Measurements from ENCODE around the gene S100A12.

S100A12 gene

DNA sequence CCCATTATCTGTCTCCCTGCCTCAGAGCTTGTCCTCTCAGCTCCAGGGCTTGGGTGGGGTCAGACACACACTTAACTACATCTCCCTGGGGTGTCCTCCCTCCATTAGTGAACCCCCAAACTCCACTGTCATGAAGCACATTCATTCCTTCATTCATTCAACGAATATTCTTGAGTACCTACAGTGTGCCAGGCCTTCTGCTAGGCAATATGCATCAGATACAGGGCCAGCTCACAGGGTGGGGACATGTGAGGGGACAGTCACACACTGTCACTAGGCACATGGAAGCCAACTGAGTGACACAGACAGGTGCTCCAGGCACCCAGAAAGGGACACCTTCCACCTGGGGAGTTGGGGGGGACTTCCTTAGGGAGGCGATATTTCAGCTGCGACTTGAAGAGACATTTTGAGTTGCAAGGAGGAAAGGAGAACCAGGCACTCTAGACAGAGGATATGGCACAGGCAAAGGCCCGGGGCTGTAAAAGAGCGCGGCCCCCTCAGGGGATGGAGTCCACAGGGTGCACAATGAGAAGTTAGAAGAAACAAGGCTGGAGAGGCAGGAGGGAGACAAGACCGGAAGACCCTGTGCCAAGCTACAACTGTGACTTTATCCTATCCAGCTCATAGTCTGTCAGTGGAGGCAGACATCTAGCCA, 24.1 kb upstream of the S100A12 start:
- Histone ChIP-seq H3K27ac (replicated peaks) (no peak overlapping the region), H3K27me3 (ENCODE audit: insufficient read depth, poor library complexity, severe bottlenecking) (no peaks in the 10 kb centered on the region)
- no peak for TF ChIP-seq SPI1 (IDR thresholded peaks at IDR 0.05; ENCODE audit: borderline replicate concordance, low read depth)
- TF ChIP-seq, protein P1, sequence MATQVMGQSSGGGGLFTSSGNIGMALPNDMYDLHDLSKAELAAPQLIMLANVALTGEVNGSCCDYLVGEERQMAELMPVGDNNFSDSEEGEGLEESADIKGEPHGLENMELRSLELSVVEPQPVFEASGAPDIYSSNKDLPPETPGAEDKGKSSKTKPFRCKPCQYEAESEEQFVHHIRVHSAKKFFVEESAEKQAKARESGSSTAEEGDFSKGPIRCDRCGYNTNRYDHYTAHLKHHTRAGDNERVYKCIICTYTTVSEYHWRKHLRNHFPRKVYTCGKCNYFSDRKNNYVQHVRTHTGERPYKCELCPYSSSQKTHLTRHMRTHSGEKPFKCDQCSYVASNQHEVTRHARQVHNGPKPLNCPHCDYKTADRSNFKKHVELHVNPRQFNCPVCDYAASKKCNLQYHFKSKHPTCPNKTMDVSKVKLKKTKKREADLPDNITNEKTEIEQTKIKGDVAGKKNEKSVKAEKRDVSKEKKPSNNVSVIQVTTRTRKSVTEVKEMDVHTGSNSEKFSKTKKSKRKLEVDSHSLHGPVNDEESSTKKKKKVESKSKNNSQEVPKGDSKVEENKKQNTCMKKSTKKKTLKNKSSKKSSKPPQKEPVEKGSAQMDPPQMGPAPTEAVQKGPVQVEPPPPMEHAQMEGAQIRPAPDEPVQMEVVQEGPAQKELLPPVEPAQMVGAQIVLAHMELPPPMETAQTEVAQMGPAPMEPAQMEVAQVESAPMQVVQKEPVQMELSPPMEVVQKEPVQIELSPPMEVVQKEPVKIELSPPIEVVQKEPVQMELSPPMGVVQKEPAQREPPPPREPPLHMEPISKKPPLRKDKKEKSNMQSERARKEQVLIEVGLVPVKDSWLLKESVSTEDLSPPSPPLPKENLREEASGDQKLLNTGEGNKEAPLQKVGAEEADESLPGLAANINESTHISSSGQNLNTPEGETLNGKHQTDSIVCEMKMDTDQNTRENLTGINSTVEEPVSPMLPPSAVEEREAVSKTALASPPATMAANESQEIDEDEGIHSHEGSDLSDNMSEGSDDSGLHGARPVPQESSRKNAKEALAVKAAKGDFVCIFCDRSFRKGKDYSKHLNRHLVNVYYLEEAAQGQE (IDR thresholded peaks at IDR 0.05; ENCODE audit: insufficient replicate concordance, low read depth): no peak
- TF ChIP-seq POLR2AphosphoS5 (IDR thresholded peaks at IDR 0.05; ENCODE audit: low read depth): no peak
- no peak for TF ChIP-seq GABPA (IDR thresholded peaks at IDR 0.05; ENCODE audit: low read depth)

DNA sequence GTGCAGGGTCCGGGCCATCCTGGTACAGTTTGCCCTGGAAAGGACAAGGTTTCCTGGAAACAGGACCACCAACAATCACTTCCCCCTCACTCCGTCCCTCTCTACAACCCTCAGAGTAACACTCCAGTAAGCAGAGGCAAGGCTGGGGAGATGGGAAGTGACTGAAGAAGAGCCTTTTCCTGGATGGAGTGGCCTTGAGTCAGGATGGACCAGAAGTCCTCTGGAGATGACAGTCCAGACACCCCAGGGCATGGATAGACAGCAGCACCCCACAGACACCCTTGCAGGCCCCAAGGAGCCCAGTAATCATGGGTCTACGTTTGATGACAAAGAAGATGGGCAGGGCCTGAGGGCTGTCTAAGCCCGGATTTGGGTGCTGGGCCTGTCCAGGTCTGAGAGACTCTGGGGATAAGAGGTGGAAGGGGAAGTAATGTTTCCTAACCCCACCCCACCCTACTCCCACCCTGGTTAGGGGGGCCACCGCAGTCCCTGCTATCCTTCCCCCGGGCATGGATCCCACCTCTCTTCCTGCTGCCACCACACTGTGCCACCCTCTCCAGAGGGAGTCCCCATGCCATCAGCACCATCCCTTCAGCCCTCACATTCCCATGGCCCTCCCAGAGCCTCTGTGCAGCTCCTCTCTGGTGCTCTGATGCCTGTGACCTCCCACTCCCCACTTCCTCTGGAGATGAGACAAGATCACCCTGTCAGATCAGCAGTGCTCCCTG, 22.7 kb upstream of the S100A12 start:
- H3K27me3 ChIP-seq (ENCODE audit: insufficient read depth, poor library complexity, severe bottlenecking): no peaks in the 10 kb centered on the region

More for the DNA sequence above, 24.1 kb upstream of the S100A12 start:
- no peak overlapping the region for H3K4me3 ChIP-seq (replicated peaks; ENCODE audit: insufficient read depth, low read length)
- no peak for DNase-seq (ENCODE audit: low read depth in 1 of 2, low spot score in 1 of 2)

DNA sequence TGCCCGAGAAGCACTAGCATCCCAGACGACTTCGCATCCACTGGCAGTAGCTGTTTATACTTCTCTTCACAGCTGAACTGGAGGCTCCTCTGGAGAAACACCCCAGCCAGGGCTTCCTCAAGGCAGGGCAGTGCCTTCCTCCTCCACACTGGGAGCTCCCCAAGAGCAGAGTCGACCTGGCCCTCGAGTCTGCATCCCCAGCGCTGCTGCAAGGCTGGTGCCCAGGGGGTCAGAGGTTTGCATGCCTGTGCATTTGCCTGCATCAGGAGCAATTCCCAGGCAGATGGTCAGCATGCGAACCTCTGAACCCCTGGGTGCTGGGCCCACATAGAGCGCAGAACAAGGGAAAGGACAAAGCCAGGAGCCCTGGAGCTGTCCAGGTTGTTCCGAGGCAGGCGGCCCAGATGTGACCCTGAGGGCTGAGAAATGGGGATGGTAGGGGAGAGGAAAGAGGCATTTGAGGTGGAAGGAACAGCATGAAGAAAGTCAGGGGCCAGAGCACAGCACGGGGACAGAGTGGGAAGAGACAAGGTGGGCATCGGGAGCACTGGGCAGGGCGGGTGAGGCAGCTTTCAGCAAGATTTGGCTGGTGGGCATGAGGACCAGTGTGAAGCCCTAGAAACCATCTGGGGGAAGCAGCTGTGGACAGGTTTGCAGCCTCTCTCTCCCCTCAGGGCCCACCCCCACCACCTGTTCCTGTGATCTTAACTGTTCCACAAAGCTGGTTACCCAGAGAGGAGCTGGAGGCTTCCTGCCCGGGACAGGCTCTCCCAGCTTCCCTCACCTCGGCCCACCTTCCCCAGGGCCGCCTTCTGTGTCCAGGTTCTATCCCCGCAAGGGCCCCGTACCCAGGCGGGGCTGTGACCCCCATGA, 21.9 kb upstream of the S100A12 start:
- DNase-seq (ENCODE audit: low read depth in 1 of 2, low spot score in 1 of 2): no peak
- Histone ChIP-seq H3K4me3 (replicated peaks; ENCODE audit: insufficient read depth, low read length) (no peak overlapping the region), H3K27me3 (ENCODE audit: insufficient read depth, poor library complexity, severe bottlenecking) (no peaks in the 10 kb centered on the region), H3K27ac (replicated peaks) (no peak overlapping the region)
- TF ChIP-seq POLR2AphosphoS5 (IDR thresholded peaks at IDR 0.05; ENCODE audit: low read depth): no peak
- TF ChIP-seq, protein P1 (IDR thresholded peaks at IDR 0.05; ENCODE audit: insufficient replicate concordance, low read depth): no peak
- TF ChIP-seq SPI1 (IDR thresholded peaks at IDR 0.05; ENCODE audit: borderline replicate concordance, low read depth): no peak
- TF ChIP-seq, protein P2, sequence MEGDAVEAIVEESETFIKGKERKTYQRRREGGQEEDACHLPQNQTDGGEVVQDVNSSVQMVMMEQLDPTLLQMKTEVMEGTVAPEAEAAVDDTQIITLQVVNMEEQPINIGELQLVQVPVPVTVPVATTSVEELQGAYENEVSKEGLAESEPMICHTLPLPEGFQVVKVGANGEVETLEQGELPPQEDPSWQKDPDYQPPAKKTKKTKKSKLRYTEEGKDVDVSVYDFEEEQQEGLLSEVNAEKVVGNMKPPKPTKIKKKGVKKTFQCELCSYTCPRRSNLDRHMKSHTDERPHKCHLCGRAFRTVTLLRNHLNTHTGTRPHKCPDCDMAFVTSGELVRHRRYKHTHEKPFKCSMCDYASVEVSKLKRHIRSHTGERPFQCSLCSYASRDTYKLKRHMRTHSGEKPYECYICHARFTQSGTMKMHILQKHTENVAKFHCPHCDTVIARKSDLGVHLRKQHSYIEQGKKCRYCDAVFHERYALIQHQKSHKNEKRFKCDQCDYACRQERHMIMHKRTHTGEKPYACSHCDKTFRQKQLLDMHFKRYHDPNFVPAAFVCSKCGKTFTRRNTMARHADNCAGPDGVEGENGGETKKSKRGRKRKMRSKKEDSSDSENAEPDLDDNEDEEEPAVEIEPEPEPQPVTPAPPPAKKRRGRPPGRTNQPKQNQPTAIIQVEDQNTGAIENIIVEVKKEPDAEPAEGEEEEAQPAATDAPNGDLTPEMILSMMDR (IDR thresholded peaks at IDR 0.05; ENCODE audit: insufficient read depth, low read length): no peak
- TF ChIP-seq GABPA (IDR thresholded peaks at IDR 0.05; ENCODE audit: low read depth): no peak

More for the DNA sequence above, 22.7 kb upstream of the S100A12 start:
- DNase-seq (ENCODE audit: low read depth in 1 of 2, low spot score in 1 of 2): no peak
- TF ChIP-seq, protein P1 (IDR thresholded peaks at IDR 0.05; ENCODE audit: insufficient replicate concordance, low read depth): no peak
- TF ChIP-seq POLR2AphosphoS5 (IDR thresholded peaks at IDR 0.05; ENCODE audit: low read depth) (no peak), GABPA (IDR thresholded peaks at IDR 0.05; ENCODE audit: low read depth) (no peak)
- TF ChIP-seq, protein P2 (IDR thresholded peaks at IDR 0.05; ENCODE audit: insufficient read depth, low read length): no peak
- H3K27ac ChIP-seq (replicated peaks): no peak overlapping the region
- H3K4me3 ChIP-seq (replicated peaks; ENCODE audit: insufficient read depth, low read length): no peak overlapping the region

Data from HL-60 (cell line).